Loucy (cell line): ENCODE results near the gene E2F3.
A peak's percentile ranks its signal among the peaks of the same experiment; 100 is the strongest.

Experiments used
- H2AFZ ChIP-seq: fragments of 200-600 bp; sonication (generic); 2 replicates; pipeline ENCODE4 v1.6.0; 2016; ENCODE audit warnings: antibody characterized with exemption, mild to moderate bottlenecking, low read length, moderate library complexity
- H3F3A ChIP-seq: fragments of 200-600 bp; 2 replicates; pipeline ENCODE4 v1.6.0; 2016; ENCODE audit warnings: antibody characterized with exemption, low read depth, mild to moderate bottlenecking
- H3K27me3 ChIP-seq: fragments of 200-600 bp; sonication (generic); 2 replicates; pipeline ENCODE4 v1.6.1; 2014; ENCODE audit warnings: low read length, mild to moderate bottlenecking; ENCODE audit not compliant: insufficient read depth, poor library complexity, severe bottlenecking
- H3K36me3 ChIP-seq: fragments of 200-600 bp; sonication (generic); 2 replicates; pipeline ENCODE4 v1.6.1; 2016; ENCODE audit warnings: low read length; ENCODE audit not compliant: insufficient read depth
- H3K4me1 ChIP-seq: fragments of 200-600 bp; sonication (generic); 2 replicates; pipeline ENCODE4 v1.5.1; 2014; ENCODE audit warnings: low read length, mild to moderate bottlenecking; ENCODE audit not compliant: insufficient read depth, poor library complexity, severe bottlenecking
- H3K4me2 ChIP-seq: fragments of 200-600 bp; sonication (generic); 2 replicates; pipeline ENCODE4 v1.6.0; 2014; ENCODE audit warnings: antibody characterized with exemption, low read length, low read depth, mild to moderate bottlenecking; ENCODE audit not compliant: poor library complexity, severe bottlenecking
- H3K4me3 ChIP-seq: fragments of 200-600 bp; sonication (generic); 2 replicates; pipeline ENCODE4 v1.5.1; 2014; ENCODE audit warnings: low read length, mild to moderate bottlenecking, mixed read lengths; ENCODE audit not compliant: poor library complexity, severe bottlenecking
- H3K79me2 ChIP-seq: fragments of 200-600 bp; sonication (generic); 2 replicates; pipeline ENCODE4 v1.6.1; 2014; ENCODE audit warnings: low read length; ENCODE audit not compliant: insufficient read depth
- H3K9ac ChIP-seq: fragments of 200-600 bp; sonication (generic); 2 replicates; pipeline ENCODE4 v1.6.0; 2014; ENCODE audit warnings: mild to moderate bottlenecking, low read depth, low read length, moderate library complexity; ENCODE audit not compliant: poor library complexity, severe bottlenecking
- H3K9me2 ChIP-seq: fragments of 200-600 bp; sonication (generic); replicated peaks from 2 replicates; pipeline ENCODE4 v1.6.1; 2016; ENCODE audit warnings: low read depth, low read length, mixed read lengths
- H3K9me3 ChIP-seq: fragments of 200-600 bp; sonication (generic); 2 replicates; pipeline ENCODE4 v1.6.1; 2014; ENCODE audit warnings: mild to moderate bottlenecking, antibody characterized with exemption, low read length, low read depth; ENCODE audit not compliant: insufficient read depth
- H4K20me1 ChIP-seq: fragments of 200-600 bp; sonication (generic); 2 replicates; pipeline ENCODE4 v1.6.0; 2014; ENCODE audit warnings: antibody characterized with exemption, low read length, mild to moderate bottlenecking; ENCODE audit not compliant: insufficient read depth, poor library complexity, severe bottlenecking
- CTCF ChIP-seq: fragments of 200-600 bp; sonication (generic); conservative IDR thresholded peaks from 2 replicates; pipeline ENCODE4 v1.5.1; 2014; ENCODE audit warnings: mild to moderate bottlenecking, antibody characterized with exemption, low read length
- EZH2phosphoT487 ChIP-seq: fragments of 200-600 bp; IDR thresholded peaks from 2 replicates; pipeline ENCODE4 v1.6.1; 2018; ENCODE audit warnings: antibody characterized with exemption, mild to moderate bottlenecking, moderate library complexity, borderline replicate concordance

The E2F3 gene

GRCh38 chr6:20411544-20411943, 9.9 kb downstream of the E2F3 start:
- Histone ChIP-seq H3K4me2 (peak overlapping the region; percentile 76), H3K4me1 (peaks cover 100% of the 10 kb centered on the region), H3K79me2 (peaks cover 99% of the 10 kb centered on the region), H3K27me3 (no peaks in the 10 kb centered on the region), H3K9me3 (no peaks in the 10 kb centered on the region), H4K20me1 (peaks cover 63% of the 10 kb centered on the region), H2AFZ (no peak overlapping the region), H3K9ac (peak overlapping the region; percentile 99), H3K9me2 (no peaks in the 10 kb centered on the region), H3K36me3 (peaks cover 11% of the 10 kb centered on the region), H3K4me3 (peak overlapping the region; percentile 91), H3F3A (peaks cover 39% of the 10 kb centered on the region)
- TF ChIP-seq EZH2phosphoT487 (no peak), CTCF (no peak)

- Histone ChIP-seq H3K4me1 (peaks cover 100% of the 10 kb centered on the region), H3K36me3 (peaks cover 9% of the 10 kb centered on the region), H4K20me1 (peaks cover 63% of the 10 kb centered on the region), H3K9me2 (no peaks in the 10 kb centered on the region), H3K27me3 (no peaks in the 10 kb centered on the region), H3K4me3 (peak overlapping the region; percentile 91), H3K9ac (peak overlapping the region; percentile 99), H3K79me2 (peaks cover 99% of the 10 kb centered on the region), H3K9me3 (no peaks in the 10 kb centered on the region), H2AFZ (no peak overlapping the region), H3K4me2 (peak overlapping the region; percentile 76), H3F3A (peaks cover 43% of the 10 kb centered on the region)
- no peak for TF ChIP-seq CTCF
- TF ChIP-seq EZH2phosphoT487 = no peak
These were observed 10.4 kb downstream of the E2F3 start for GRCh38 chr6:20411953-20412681.

GRCh38 chr6:20412682-20413073, 11.0 kb downstream of the E2F3 start:
- H3K27me3 ChIP-seq = no peaks in the 10 kb centered on the region
- H3K9me2 ChIP-seq = no peaks in the 10 kb centered on the region
- H2AFZ ChIP-seq = no peak overlapping the region
- no peaks in the 10 kb centered on the region for H3K9me3 ChIP-seq
- peak overlapping the region; percentile 76 for H3K4me2 ChIP-seq
- peak overlapping the region; percentile 99 for H3K9ac ChIP-seq
- H3K4me3 ChIP-seq = peak overlapping the region; percentile 91
- H3K79me2 ChIP-seq = peaks cover 95% of the 10 kb centered on the region
- H4K20me1 ChIP-seq = peaks cover 59% of the 10 kb centered on the region
- peaks cover 47% of the 10 kb centered on the region for H3F3A ChIP-seq
- peaks cover 9% of the 10 kb centered on the region for H3K36me3 ChIP-seq
- TF ChIP-seq EZH2phosphoT487 = no peak
- no peak for TF ChIP-seq CTCF
- H3K4me1 ChIP-seq = peaks cover 96% of the 10 kb centered on the region
